ENCODE data around the gene KIFBP.

DNA sequence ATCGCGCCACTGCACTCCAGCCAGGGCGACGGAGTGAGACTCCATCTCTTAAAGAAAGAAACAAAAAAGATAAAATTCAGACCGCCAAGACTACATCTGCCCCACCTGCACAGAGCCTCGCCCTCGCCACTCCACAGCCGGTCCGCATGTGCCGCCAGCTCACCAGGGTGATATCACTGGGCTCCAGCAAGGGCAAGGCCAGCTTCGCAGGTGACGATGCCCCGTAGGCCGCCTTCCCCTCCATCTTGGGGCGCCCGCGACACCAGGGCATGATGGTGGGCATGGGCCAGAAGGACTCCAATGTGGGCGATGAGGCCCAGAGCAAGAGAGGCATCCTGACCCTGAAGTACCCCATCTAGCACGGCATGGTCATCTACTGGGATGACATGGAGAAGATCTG lies 34.0 kb downstream of the KIFBP start:
- TF ChIP-seq, protein P1, sequence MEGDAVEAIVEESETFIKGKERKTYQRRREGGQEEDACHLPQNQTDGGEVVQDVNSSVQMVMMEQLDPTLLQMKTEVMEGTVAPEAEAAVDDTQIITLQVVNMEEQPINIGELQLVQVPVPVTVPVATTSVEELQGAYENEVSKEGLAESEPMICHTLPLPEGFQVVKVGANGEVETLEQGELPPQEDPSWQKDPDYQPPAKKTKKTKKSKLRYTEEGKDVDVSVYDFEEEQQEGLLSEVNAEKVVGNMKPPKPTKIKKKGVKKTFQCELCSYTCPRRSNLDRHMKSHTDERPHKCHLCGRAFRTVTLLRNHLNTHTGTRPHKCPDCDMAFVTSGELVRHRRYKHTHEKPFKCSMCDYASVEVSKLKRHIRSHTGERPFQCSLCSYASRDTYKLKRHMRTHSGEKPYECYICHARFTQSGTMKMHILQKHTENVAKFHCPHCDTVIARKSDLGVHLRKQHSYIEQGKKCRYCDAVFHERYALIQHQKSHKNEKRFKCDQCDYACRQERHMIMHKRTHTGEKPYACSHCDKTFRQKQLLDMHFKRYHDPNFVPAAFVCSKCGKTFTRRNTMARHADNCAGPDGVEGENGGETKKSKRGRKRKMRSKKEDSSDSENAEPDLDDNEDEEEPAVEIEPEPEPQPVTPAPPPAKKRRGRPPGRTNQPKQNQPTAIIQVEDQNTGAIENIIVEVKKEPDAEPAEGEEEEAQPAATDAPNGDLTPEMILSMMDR (IDR thresholded peaks at IDR 0.05; ENCODE audit: insufficient read depth, low read length, poor library complexity, severe bottlenecking): no peak
- no peak for TF ChIP-seq EZH2phosphoT487 (conservative IDR thresholded peaks at IDR 0.05; ENCODE audit: low read length)
